HG03066 (cell line): ENCODE data around the gene DBF4.
"Not testable (repeated sequence)": the region's sequence is repeated elsewhere in the genome, so short reads cannot be mapped to it uniquely, and the experiment has no call there.

Experiments used
- ATAC-seq: cut with Tn5 transposase; IDR thresholded peaks from one replicate; pipeline ENCODE4 v1.9.1; 2021; ENCODE audit warnings: low read depth; ENCODE audit not compliant: unreplicated experiment

DBF4 gene

DNA sequence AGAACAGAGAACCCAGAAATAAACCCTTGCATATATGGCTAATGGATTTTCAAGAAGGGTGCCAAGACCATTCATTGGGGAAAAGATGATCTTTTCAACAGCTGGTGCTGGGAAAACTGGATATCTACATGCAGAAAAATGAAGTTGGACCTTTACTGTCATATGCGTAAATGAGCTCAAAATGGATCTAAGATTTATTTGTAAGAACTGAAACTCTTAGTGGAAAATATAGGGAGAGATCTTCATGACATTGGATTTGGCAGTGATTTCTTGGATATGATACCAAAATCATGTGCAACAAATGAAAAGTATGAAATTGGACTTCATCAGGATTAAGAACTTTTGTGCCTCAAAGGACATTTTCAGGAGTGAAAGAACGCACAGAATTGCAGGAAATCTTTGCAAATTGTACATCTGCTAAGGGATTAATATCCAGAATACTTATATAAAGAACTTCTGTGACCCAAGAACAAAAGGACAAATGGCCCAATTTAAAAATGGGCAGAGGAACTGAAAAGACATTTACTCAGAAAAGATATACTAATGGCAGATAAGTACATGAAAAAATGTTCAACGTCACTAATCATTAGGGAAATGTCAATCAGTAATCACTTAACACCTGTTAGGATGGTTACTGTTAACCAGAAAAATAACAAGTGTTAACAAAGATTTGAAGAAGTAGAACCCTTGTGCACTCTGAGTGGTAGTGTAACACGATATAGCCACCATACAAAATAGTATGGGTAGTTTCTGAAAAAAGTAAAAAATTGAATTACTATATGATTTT lies 6.1 kb downstream of the DBF4 start:
- ATAC-seq, result no peak

DNA sequence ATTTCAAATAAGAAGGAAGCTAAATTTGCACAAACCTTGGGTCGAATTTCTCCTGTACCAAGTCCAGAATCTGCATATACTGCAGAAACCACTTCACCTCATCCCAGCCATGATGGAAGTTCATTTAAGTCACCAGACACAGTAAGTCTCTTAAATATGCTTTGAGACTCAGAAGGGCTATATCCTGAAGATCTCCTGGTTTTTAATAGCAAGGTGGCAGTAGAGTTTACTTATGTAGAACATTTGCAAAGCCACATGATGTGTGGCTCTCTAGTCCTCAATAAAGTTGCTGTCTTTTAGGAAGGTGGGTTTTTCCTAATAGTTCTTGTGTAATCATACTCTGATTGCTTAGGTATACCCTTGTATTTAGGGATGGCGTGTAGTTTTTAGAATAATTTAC lies 8.7 kb downstream of the DBF4 start:
- ATAC-seq, result no peak

DNA sequence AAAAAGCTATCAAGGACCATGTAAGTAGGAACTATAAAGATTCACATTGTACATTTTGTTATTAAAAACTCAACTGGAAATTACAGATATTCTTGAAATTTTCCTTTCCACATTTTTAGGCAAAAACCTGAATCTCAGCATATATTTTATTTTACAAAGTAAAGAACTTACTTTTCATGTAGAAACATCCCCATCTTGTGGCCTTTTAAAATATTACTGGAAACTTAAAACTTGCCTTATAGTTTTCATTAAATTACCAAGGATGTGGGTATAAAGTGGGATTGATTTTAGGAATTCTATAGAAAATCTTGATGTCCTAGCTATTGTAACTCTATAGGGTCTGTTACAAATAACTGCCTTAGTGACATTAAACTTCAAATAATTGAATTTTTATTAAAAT lies 10.6 kb downstream of the DBF4 start:
- ATAC-seq, result no peak

DNA sequence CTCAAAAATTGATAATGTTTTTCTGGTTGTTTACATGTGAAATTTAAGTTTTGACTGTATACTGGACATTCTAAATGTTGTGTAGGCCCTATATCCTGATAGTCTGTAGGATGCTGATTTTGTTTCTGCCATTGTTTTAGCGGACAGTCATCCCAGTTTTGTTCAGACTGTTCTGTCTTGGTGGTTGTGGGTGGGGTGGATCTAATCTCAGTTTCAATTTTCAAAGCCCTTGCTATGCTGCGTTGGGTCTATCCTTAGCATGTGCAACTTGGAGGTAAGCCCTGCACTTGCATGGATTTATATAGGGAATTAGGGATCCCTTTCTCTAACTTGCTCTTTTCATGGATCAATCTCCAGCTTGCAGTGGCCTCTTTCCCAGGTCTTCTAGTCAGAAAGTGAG lies 19.1 kb downstream of the DBF4 start:
- ATAC-seq, result no peak

DNA sequence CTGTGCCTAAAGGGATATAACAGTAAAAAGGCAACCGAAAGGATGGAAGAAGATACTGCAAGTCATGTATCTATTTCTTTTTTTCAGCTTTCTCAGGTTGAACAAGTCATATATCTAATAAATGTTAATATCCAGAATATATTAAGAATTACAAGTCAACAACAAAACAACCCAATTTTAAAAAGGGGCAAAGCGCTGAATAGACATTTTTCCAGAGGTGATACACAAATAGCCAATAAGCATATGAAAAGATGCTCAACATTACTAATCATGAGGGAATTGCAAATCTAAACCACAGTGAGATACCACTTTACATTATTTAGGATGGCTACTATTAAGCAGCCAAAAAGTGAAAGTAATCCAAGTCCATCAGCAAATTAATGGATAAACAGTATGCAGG lies 23.0 kb downstream of the DBF4 start:
- ATAC-seq, result no peak

DNA sequence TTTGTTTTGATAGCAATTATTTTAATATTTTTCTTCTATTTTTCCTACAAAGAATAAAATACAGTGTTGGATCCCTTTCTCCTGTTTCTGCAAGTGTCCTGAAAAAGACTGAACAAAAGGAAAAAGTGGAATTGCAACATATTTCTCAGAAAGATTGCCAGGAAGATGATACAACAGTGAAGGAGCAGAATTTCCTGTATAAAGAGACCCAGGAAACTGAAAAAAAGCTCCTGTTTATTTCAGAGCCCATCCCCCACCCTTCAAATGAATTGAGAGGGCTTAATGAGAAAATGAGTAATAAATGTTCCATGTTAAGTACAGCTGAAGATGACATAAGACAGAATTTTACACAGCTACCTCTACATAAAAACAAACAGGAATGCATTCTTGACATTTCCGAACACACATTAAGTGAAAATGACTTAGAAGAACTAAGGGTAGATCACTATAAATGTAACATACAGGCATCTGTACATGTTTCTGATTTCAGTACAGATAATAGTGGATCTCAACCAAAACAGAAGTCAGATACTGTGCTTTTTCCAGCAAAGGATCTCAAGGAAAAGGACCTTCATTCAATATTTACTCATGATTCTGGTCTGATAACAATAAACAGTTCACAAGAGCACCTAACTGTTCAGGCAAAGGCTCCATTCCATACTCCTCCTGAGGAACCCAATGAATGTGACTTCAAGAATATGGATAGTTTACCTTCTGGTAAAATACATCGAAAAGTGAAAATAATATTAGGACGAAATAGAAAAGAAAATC lies 31.0 kb downstream of the DBF4 start:
- not testable (repeated sequence) for ATAC-seq

DNA sequence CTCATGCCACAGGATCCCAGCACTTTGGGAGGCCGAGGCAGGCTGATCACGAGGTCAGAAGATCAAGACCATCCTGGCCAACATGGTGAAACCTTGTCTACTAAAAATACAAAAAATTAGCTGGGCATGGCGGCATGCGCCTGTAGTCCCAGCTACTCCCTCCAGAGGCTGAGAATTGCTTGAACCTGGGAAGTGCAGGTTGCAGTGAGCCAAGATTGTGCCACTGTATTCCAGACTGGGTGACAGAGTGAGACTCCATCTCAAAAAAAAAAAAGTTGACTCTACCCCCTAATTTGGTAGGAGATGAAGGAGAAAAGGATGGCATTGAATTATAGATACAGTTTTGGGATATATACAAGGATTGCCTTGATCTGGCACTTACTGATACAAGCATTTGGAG lies 32.5 kb downstream of the DBF4 start:
- not testable (repeated sequence) for ATAC-seq

DNA sequence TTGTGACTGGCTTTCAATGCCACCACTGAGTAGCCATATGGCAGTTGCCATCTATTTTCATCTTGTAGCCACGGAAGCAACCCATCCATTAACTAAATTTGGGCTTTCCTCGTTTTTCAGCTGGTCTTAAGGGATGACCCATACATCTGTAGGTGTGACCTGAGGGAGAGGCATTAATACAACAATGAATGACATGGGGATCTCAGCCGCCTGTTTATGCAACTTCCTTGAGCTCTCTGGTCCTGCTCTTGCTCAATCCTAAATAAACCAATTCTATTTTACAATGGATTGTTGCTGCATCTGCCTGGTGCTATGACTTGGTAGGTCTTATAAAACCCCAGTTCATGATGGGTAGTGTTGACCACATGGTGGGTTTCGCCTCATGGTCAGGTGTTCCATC lies 35.8 kb downstream of the DBF4 start:
- no peak for ATAC-seq

DNA sequence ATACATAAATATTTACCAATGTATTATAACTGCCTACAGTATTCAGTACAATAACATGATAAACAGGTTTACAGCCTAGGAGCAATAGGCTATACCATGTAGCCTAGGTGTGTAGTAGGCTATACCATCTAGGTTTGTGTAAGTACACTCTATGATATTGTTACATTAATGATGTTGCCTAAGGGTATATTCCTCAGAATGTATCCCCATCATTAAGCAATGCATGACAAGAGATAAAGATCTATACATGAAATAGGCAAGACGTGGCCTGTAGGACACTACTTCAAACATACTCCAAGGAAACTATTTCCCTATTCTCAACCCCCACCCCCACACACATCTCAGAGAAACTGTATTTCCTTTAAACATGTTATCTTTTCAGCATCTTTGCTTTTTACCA lies 42.4 kb downstream of the DBF4 start:
- no peak for ATAC-seq

DNA sequence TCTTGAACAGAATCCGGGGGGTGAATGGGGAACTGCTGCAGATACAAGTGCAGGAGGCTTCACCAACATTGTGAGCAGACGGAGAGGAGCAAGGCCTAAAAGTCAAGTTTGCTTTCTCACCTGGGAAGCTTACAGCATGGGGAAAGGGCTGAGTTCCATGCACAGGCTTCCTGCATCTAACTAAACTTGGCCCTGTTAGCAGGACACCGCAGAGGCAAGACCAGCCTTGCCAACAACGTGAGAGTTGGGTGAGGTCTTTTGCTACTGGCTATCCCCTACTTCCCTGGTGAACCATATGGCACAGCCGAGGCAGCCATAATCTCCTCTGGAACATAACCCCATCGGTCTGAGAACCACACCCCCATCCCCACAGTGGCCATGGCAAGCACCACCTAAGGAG lies 43.6 kb downstream of the DBF4 start:
- ATAC-seq, result no peak

DNA sequence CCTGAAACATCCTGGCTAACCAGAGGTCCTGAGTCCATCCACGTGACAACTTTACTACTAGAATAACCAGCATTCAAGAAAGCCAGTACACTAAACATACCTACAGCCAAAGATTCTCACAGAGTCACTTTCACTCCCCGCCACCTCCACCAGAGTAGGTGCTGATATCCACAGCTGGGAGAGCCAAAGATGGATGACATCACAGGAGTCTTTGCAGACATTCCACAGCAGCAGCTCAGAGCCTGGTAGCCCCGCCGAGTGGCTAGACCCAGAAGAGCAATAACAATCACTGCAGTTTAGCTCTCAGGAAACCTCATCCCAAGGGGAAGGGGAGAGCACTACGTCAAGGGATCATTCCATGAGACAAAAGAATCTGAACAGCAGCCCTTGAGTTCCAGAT lies 44.3 kb downstream of the DBF4 start:
- ATAC-seq, result no peak

DNA sequence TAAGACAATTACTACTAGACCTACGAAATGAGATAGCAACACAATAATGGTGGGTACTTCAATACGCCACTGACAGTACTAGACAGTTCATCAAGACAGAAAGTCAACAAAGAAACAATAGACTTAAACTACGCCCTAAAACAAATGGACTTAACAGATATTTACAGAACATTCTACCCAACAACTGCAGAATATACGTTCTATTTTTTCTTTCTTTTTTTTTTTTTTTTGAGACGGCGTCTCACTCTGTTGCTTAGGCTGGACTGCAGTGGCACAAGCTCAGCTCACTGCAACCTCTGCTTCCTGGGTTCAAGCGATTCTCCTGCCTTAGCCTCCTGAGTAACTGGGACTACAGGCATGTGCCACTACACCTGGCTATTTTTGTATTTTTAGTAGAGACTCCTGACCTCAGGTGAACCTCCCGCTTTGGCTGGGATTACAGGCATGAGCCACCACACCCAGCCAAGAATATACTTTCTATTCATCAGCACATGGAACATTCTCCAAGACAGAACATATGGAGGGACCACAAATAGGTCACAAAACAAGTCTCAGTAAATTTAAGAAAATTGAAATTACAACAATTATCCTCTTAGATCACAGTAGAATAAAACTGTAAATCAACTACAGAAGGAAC lies 46.6 kb downstream of the DBF4 start:
- ATAC-seq, result not testable (repeated sequence)

DNA sequence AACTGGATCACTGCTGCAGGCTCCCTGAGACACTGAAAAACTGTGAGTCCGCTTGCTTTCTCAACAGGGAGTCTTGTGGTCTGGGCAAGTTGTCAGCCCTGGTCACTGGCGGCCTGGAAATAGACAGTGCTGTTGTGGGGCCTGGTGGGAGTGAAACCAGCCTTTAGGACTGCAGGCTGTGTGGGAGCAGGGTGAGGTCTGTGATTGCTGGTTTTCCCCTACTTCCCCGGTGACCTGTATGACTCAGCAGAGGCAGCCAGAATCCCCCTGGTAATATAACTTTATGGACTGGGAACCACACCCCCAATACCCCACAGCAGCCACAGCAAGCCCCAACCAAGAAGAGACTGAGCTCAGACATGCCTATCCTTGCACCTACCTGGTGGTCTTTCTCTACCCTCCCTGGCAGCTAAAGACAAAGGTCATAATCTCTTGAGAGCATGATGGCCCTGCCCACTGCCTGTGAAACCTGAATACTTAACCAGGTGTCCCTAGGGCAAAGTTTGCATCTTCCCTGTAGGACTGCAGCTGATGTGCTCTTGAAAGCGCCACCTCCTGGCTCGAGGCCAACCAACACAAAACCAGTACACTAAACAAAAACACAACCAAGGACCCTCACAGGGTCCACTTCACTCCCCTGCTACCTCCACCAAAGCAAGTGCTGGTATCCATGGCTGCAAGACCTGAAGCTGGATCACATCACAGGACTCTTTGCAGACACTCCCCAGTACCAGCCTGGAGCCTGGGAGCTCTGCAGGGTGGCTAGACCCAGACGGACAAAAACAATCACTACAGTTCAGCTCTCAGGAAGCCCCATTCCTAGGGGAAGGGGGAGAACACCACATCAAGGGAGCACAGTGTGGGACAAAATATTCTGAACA lies 50.5 kb downstream of the DBF4 start:
- peak; percentile 99 for ATAC-seq

DNA sequence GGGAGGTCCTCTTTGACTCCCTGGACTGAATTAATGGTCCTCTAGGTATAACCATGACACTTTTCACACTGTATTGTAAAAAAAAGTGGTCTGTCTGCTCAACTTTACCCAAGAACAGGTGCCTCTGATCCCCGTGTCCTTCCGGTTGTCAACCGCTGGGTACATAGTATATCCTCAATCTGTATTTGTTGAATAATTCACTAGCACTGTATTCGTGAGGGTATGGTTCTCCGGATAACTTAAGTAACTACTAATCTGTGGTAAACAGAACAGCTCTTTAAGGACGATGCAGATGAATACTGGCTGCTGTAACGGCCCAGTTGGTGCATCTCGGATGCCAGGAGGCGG lies 57.3 kb downstream of the DBF4 start:
- peak; percentile 6 for ATAC-seq

DNA sequence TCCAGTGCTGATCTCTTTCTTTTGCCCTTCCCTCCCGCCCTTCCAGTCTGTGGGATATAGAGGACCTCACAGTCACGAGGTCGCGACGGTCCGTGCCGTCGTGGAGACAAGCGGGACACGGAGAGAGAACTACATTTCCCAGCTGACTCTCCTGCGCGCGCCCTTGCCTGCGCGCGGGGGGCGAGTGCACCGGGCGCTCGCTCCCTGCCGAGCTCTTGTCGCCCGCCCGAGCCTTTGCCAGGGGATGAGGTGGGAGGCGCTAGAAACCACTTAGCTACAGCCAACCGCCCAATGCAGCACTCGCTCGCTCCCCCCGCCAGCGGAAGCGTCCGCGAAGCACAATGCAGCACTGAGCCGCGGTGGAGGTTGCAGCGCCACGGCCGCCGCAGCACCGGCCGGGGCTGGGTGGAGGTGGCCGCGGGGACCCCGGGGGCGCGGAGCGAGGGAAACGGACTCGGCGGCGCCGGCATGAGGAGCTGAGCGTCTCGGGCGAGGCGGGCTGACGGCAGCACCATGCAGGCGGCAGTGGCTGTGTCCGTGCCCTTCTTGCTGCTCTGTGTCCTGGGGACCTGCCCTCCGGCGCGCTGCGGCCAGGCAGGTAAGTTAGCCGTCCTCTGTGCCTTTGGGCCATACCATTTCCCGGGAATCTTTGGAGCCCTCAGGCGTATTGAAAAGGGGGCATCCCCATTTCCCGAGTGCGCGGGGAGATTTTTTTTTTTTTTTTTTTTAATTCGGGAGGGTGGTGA lies 57.8 kb downstream of the DBF4 start, which contains the start of gene ADAM22:
Gene ADAM22 (plus strand): TSS at position 299 of the 746 bp plus-strand sequence. CDS start 215 bp downstream, at position 514.
- peak; percentile 97 for ATAC-seq

DNA sequence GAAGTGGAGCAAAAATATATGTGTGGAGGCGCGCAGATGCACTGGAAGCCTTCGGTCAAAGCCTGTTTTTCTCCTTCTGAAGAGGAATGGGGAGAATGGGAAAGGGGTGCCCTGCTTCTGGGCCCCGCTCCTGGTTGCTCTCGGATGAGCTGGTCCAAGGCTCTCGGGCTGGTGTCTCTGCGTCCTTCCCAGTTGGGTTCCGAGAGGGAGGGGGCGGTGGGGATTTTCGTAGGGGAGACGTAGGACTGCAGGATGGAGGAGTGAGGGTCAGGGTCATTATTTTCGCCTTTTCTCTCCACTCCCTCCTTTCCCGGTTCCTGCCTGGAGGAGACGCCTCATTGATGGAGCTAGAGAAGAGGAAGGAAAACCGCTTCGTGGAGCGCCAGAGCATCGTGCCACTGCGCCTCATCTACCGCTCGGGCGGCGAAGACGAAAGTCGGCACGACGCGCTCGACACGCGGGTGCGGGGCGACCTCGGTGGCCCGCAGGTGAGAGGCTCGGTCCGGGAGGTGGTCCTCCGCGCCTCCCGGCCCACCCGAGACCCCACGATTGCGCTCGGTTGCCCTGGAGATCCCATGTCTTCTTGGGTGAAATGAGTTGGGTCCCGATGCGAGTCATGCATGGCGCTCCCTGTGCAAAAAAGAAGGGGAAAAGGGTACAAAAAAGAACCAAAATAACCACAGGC lies 58.5 kb downstream of the DBF4 start:
- no peak for ATAC-seq

DNA sequence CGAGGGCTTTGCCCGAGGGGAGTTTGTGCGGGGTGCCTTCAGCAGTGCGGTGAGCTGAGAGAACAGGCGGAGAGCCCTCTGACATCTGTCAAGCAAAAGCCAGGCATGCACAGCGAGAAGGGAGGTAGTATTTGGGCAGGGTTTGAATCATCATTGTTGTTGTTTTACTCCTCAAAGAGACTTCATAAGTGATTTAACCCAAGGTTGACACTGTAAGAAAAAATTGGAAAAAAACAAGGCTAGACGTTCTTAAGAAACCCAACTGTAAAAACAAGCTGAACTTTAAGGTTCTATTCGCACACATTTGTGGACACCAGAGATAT lies 59.1 kb downstream of the DBF4 start:
- ATAC-seq, result no peak

DNA sequence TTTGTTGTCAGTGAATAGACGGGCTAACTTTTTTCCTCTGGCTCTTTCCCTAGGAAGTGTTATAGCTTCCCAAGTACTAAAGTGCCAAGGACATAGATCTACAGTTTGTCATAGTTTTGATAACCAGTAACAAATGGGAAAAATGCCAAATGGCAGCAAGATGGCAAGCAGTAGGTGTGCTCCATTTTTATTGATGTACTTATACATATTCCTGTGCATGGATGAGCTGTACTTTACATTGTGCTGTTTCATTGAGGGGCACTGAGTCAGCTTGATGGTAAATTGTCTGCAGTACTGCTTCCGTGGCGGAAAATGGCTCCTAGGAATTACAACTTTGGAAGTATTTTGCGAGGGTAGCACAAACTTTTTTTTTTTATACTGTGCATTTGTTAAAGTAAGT lies 64.8 kb downstream of the DBF4 start:
- ATAC-seq, result no peak

DNA sequence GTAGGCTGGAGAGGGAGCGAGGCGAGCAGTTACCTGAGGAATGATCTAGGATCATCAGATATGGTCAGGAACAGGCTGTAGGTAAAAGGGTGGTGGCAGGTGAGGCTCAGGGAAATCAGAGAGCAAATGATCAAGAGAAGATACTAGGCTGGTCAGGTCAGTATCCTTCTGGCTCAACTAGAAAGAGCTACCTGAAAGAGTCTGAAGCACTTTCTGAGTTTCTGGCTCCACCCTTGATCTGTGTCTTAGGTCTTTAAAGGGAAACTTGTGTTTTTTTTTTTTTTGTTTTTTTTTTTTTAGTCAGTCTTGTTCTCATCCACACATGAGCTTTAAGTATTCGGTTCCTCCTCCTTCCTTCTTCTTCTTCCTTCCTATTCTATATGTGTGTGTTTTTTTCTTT lies 68.3 kb downstream of the DBF4 start:
- ATAC-seq, result no peak
